Inferior parietal cortex (tissue), 1 donor: ENCODE data around the gene FBXL15.

Source experiments
- DNase-seq: peaks from one replicate; pipeline ENCODE4 v3.0.0-alpha.2; 2016; ENCODE audit errors: extremely low spot score

Gene FBXL15

DNA sequence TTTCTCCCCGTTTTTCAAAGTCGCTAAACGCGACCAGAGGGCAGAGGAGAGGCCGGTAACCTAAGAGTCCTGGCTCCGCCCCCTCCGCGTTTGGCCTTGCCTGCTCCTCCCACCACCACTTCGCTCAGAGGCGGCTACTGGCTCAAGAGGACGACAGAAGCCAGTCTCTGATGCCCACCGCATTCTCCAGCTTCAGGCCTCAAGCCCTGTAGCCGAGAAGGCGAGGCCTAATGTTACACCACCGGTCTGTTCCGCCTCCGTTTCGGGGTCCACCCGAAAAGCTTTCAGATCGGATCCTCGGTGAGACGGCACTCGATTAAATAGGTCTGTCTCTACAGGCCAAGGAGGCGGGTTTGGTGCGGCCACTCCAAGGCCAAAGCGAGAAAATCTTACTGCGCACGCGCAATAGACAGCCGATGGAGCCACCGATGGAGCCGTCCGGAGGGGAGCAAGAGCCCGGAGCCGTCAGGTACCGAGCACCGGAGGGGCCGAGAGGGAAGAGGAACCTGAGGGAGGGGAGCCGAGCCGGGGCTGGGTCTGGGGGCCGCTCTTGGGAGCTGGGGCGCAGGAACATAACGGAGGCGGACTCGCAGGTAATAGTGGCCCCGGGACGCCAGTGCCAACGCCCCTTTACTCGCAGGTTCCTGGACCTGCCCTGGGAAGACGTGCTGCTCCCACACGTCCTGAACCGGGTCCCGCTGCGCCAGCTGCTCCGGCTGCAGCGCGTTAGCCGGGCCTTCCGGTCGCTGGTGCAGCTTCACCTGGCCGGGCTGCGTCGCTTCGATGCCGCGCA is at the start of gene FBXL15:
Gene FBXL15, plus strand, starts transcription at position 123 of the 793 bp plus-strand sequence. Its CDS starts 294 bp downstream, at position 417.
- peak; percentile 97 for DNase-seq

DNA sequence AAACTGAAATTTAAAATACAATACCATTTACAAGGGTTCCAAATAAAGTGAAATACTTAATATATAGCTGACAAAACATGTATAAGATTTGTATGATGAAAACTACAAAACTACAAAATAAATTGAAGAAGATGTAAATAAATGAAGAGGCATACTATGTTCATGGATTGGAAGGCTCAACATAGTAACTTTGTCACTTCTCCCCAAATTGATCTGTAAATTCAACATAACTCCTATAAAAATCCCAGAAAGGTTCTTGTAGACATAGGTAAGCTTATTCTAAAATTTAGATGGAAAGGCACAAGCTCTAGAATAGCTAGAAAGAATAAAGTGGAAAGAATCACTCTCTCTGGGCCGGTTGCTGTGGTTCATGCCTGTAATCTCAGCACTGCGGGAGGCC is 49.3 kb upstream of the FBXL15 start:
- no peak for DNase-seq

DNA sequence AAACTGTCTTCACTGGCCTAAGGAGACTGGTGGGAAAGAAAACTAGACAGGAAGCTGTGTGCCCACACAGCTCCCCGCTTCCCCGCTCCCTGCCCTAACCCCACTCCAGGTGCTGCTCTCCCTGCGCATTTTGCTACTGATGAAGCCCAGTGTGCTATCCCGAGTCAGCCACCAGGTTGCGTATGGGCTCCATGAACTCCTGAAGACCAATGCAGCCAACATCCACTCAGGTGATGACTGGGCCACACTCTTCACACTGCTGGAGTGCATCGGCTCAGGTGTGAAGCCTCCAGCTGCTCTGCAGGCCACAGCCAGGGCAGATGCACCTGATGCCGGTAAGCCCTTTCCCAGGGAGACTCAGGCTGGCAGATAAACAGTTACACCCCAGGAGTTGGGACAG is 45.4 kb upstream of the FBXL15 start:
- no peak for DNase-seq

GRCh38 chr10:102375867-102376266 is 44.8 kb upstream of the FBXL15 start:
- no peak for DNase-seq

- no peak for DNase-seq
Observed at GRCh38 chr10:102376901-102377300, 43.7 kb upstream of the FBXL15 start.

GRCh38 chr10:102379383-102379782 is 41.3 kb upstream of the FBXL15 start:
- DNase-seq: no peak

GRCh38 chr10:102381983-102382382 is 38.7 kb upstream of the FBXL15 start:
- DNase-seq: no peak

GRCh38 chr10:102382871-102383270 is 37.8 kb upstream of the FBXL15 start:
- no peak for DNase-seq

- DNase-seq: no peak
Observed at GRCh38 chr10:102384053-102384452, 36.6 kb upstream of the FBXL15 start.

GRCh38 chr10:102384606-102385429 is 35.8 kb upstream of the FBXL15 start:
- no peak for DNase-seq

DNA sequence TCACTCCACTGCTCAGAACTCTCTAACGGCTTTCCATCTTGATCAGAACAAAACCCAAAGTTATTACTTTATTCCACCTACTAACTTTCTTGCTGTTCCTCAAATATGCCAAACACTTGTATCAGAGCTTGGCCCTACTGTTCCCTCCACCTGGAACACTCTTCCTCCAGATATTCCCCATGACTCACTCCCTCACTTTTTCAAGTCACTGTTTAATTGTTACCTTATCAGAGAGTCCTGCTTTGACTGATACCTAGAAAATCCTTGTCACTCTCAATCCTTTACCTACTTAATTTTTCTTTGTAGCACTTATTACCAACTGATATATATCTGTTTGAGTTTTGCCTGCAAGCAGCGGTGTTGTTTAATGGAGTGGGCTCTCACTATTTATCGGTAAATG is 30.7 kb upstream of the FBXL15 start:
- DNase-seq: no peak

DNA sequence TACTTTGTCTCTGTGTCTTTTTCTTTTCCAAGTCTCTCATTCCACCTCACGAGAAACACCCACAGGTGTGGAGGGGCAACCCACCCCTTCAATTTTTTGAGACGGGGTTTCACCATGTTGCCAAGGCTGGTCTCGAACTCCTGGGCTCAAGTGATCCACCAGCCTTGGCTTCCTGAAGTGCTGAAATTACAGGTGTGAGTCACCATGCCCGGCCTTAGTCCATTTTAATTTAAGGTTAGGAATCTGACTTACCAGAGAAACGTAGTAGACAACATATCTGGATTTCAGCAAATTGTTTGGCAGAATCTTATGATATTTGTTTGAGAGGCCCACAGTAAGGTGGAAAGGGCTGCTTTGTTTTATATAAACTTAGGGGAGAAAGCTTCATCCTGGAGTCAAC is 28.3 kb upstream of the FBXL15 start:
- no peak for DNase-seq

GRCh38 chr10:102393411-102394078 is 27.1 kb upstream of the FBXL15 start:
- DNase-seq: no peak

DNA sequence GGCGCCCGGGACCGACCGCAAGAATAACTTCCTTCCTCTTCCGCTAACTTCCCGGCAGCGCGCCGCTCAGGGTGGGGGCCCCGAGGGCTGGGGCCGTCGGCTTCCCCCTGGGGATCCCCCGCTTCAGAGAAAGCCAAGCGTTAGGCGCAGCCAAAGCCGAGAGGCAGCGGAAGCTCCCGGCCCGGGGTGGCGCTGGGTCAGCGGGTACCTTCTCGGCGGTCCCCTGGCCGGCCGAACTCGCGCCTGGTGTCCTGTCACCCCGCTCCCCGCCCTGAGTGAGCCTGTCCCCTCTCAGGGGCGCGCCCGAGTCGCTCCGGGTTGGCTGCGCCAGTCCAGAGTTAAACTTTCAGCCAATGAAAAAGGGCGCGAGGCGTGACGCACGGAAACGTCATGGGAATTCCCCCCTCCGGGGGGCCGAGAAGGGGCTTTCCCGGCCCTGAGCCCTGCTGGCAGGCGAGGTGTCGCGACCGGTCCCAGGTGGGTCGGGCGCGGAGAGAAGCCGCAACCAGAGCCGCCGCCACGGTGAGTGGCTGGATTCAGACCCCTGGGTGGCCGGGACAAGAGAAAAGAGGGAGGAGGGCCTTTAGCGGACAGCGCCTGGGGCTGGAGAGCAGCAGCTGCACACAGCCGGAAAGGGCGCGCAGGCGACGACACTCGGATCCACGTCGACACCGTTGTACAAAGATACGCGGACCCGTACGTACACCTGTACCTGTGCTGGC is 26.4 kb upstream of the FBXL15 start:
- peak; percentile 80 for DNase-seq

DNA sequence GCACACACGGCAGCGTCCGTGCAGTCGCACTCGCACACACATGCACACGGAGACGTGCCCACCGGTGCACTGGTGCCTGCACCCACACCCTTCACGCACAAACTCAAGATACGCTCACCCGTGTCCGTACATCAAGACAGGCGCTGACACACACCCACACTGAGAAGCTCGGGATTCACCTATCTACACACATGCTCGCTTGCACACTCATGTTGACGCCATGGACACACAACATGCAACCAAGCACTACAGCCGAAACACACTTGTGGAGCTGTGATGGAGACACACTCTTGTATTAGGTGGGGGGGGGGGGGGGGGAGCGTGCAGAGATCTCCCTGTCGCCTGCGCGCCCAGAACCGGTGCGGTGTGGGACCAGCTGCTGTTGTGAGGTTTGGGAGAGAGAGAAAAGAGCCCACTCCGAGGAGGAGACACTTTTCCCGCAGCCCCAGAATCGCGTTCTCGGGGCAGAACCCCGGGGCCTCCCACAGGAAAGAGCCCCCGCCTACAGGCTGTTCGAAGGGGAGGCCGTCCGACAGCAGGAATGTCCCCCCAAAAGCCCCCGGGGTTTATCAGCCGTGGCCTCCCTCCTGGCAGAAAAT is 25.7 kb upstream of the FBXL15 start:
- no peak for DNase-seq

DNA sequence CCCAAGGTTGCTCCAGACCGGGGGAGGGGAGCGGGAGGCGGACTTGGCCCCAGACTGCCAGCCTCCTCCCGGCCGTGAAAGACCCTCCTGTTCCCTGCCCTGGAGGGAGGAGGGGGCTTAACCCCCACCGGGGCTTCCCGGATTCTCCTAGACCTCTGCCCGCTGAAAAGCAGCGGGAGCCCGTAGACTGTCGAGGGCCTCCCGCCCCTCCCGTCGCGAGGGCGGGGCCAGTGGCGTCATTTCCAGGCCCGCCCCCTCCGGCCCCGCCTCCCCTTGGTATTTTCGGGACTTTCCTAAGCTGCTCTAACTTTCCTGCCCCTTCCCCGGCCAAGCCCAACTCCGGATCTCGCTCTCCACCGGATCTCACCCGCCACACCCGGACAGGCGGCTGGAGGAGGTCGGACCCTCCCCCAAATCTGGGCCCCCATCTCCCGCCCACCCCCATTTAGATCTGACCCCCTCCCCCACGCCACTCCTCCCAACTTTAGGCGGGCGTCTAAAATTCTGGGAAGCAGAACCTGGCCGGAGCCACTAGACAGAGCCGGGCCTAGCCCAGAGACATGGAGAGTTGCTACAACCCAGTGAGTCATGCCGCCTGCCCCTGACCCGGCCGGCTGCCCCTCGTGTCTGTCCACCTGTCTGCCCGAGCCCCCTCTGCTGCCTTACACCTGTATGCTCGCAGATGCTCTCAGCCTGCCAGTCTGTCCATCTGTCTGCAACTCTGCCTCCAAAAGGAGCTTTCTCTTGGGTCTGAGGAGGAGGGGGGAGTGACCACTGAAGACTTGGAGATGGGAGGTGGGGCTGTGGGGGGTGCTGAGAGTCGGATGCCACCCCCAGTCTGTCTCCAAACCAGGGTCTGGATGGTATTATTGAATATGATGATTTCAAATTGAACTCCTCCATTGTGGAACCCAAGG is 25.0 kb upstream of the FBXL15 start, which contains the start of gene NFKB2:
Gene NFKB2, plus strand, starts transcription at position 306 of the 917 bp plus-strand sequence. Its CDS starts 255 bp downstream, at position 561.
- peak; percentile 71 for DNase-seq

GRCh38 chr10:102396317-102396650 is 24.4 kb upstream of the FBXL15 start:
- no peak for DNase-seq

GRCh38 chr10:102396730-102397151 is 23.9 kb upstream of the FBXL15 start:
- no peak for DNase-seq

DNA sequence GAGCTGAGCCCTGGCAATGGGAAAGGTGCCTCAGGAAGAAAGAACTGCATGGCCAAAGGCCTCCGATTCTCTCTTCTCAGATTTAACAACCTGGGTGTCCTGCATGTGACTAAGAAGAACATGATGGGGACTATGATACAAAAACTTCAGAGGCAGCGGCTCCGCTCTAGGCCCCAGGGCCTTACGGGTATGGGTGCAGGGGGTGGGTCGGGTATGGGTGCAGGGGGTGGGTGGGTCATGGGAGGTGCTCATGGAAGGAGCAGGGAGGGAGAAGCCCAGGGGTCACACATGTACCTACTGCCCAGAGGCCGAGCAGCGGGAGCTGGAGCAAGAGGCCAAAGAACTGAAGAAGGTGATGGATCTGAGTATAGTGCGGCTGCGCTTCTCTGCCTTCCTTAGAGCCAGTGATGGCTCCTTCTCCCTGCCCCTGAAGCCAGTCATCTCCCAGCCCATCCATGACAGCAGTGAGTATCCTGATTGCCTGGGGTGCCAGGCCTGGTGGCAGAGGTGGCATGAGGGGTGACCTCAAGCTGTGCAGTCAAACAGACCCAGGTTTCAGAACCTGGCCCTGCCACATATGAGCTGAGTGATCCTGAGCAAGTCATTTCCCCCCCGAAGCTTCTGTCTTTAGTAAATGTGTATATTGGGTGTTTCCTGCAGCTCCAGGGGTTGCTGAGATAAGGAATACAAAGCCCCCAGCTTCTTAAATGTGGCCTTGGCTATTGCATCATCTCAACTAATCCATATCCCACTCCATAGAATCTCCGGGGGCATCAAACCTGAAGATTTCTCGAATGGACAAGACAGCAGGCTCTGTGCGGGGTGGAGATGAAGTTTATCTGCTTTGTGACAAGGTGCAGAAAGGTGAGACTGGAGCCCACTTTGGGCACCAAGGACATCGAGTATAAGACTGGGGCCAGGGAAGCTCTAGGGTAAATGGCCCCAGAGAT is 23.1 kb upstream of the FBXL15 start:
- DNase-seq: no peak
